IMR-90 (cell line): Measurements from ENCODE around the gene DNAJB8. TPM values are rescaled to one million over a fixed set of nuclear protein-coding genes. Genes with fewer than 3 reads are reported as not detected.

Experiments
- ATAC-seq: fragments of 200-7000 bp; cut with Tn5 transposase; 2 replicates; pipeline ENCODE4 v1.9.1; 2020; ENCODE audit warnings: low read depth, mild to moderate bottlenecking, moderate library complexity
- BruUV-seq: library from RNA; stranded (reverse); fragments of 400-500 nt; replicated peaks from 2 replicates; lab custom pipeline; 2021; lab: Mats Ljungman, UMichigan
- CTCF ChIA-PET: fragments of 300-600 bp; formaldehyde crosslinking; extraction: SDS; loops from one replicate; lab custom pipeline; 2021; ENCODE audit warnings: antibody characterized with exemption; lab: Yijun Ruan, JAX
- POLR2A ChIA-PET: fragments of 300-600 bp; sonication (Branson Sonifier 250); formaldehyde crosslinking; loops from one replicate; lab custom pipeline; 2022; ENCODE audit warnings: antibody characterized with exemption; ENCODE audit not compliant: unreplicated experiment; lab: Charles Lee
- DNase-seq: peaks from one replicate; pipeline ENCODE4 v3.0.0; 2013
- H2AFZ ChIP-seq: replicated peaks from 2 replicates; pipeline ENCODE3; 2013; ENCODE audit warnings: low read length, mild to moderate bottlenecking; ENCODE audit not compliant: poor library complexity
- H2AK5ac ChIP-seq: 2 replicates; pipeline ENCODE4 v1.6.1; 2013; ENCODE audit warnings: low read depth, low read length, inconsistent platforms
- H2AK9ac ChIP-seq: replicated peaks from 2 replicates; pipeline ENCODE3; 2013; ENCODE audit warnings: mild to moderate bottlenecking, low read depth, low read length, moderate library complexity; ENCODE audit not compliant: poor library complexity
- H2BK120ac ChIP-seq: 2 replicates; pipeline ENCODE4 v1.6.1; 2013; ENCODE audit warnings: low read depth, low read length, inconsistent platforms
- H2BK15ac ChIP-seq: 3 replicates; pipeline ENCODE4 v1.6.1; 2013; ENCODE audit warnings: low read depth, low read length, inconsistent platforms
- H2BK20ac ChIP-seq: 2 replicates; pipeline ENCODE4 v1.6.1; 2013; ENCODE audit warnings: low read depth, mild to moderate bottlenecking, inconsistent platforms, low read length, moderate library complexity
- H2BK5ac ChIP-seq: 2 replicates; pipeline ENCODE4 v1.6.1; 2013; ENCODE audit warnings: mild to moderate bottlenecking, low read depth, low read length, inconsistent platforms; ENCODE audit not compliant: poor library complexity, severe bottlenecking
- H3K14ac ChIP-seq: replicated peaks from 2 replicates; pipeline ENCODE4 v1.6.1; 2013; ENCODE audit warnings: low read depth, low read length, inconsistent platforms
- H3K18ac ChIP-seq: 2 replicates; pipeline ENCODE4 v1.6.1; 2013; ENCODE audit warnings: low read depth, low read length, control low read depth
- H3K23ac ChIP-seq: 2 replicates; pipeline ENCODE4 v1.6.1; 2013; ENCODE audit warnings: low read depth, low read length, inconsistent platforms
- H3K27ac ChIP-seq: 2 replicates; pipeline ENCODE4 v1.5.1; 2013; ENCODE audit warnings: mild to moderate bottlenecking, control low read depth, low read length; ENCODE audit not compliant: insufficient read depth
- H3K27me3 ChIP-seq: 2 replicates; pipeline ENCODE4 v1.6.1; 2013; ENCODE audit warnings: low read length; ENCODE audit not compliant: control insufficient read depth, insufficient read depth
- H3K36me3 ChIP-seq: 2 replicates; pipeline ENCODE4 v1.6.1; 2013; ENCODE audit warnings: low read length, mixed read lengths; ENCODE audit not compliant: control insufficient read depth, insufficient read depth
- H3K4ac ChIP-seq: 2 replicates; pipeline ENCODE4 v1.6.1; 2013; ENCODE audit warnings: low read depth, low read length, inconsistent platforms
- H3K4me1 ChIP-seq: 2 replicates; pipeline ENCODE4 v1.6.1; 2013; ENCODE audit warnings: low read length, mixed read lengths; ENCODE audit not compliant: control insufficient read depth, insufficient read depth
- H3K4me2 ChIP-seq: 2 replicates; pipeline ENCODE4 v1.6.1; 2013; ENCODE audit warnings: low read depth, mild to moderate bottlenecking, control low read depth, low read length, moderate library complexity
- H3K4me3 ChIP-seq: 2 replicates; pipeline ENCODE4 v1.5.1; 2013; ENCODE audit warnings: low read depth, mild to moderate bottlenecking, control low read depth, low read length, moderate library complexity; ENCODE audit not compliant: insufficient read depth
- H3K56ac ChIP-seq: 2 replicates; pipeline ENCODE4 v1.6.1; 2013; ENCODE audit warnings: low read length, inconsistent platforms; ENCODE audit not compliant: insufficient read depth; ENCODE audit errors: extremely low read depth
- H3K79me1 ChIP-seq, 2 experiments: 2 replicates each; pipeline ENCODE4 v1.6.1; 2013; ENCODE audit warnings: low read length in 2 of 2, inconsistent platforms in 1 of 2, low read depth in 1 of 2
- H3K9ac ChIP-seq: 2 replicates; pipeline ENCODE4 v1.6.1; 2013; ENCODE audit warnings: low read depth, low read length, control low read depth
- H3K9me1 ChIP-seq: 2 replicates; pipeline ENCODE4 v1.6.1; 2013; ENCODE audit warnings: low read length, inconsistent platforms; ENCODE audit not compliant: insufficient read depth
- H3K9me3 ChIP-seq: 2 replicates; pipeline ENCODE4 v1.6.1; 2013; ENCODE audit warnings: low read length; ENCODE audit not compliant: control insufficient read depth, insufficient read depth
- H4K20me1 ChIP-seq: 2 replicates; pipeline ENCODE4 v1.6.1; 2013; ENCODE audit warnings: low read length, inconsistent platforms; ENCODE audit not compliant: insufficient read depth
- H4K5ac ChIP-seq: 2 replicates; pipeline ENCODE4 v1.6.1; 2013; ENCODE audit warnings: mild to moderate bottlenecking, low read depth, low read length, control low read depth
- H4K8ac ChIP-seq, 2 experiments: 2 replicates each; pipeline ENCODE4 v1.6.1; 2013; ENCODE audit warnings: low read depth in 2 of 2, low read length in 2 of 2, control low read depth in 1 of 2, inconsistent platforms in 1 of 2
- H4K91ac ChIP-seq: 2 replicates; pipeline ENCODE4 v1.6.1; 2013; ENCODE audit warnings: low read depth, low read length, inconsistent platforms; ENCODE audit not compliant: insufficient read depth
- BHLHE40 ChIP-seq: fragments of 150-350 bp; IDR thresholded peaks from 2 replicates; pipeline ENCODE4 v1.6.1; 2016; ENCODE audit warnings: mild to moderate bottlenecking, low read depth, low read length
- CHD1 ChIP-seq: IDR thresholded peaks from 2 replicates; pipeline ENCODE4 v1.6.1; 2012; ENCODE audit warnings: low read depth, low read length, improper control_type of control experiment
- MAFK ChIP-seq: IDR thresholded peaks from 2 replicates; pipeline ENCODE4 v1.6.1; 2012; ENCODE audit warnings: low read depth, low read length, improper control_type of control experiment
- MAZ ChIP-seq: IDR thresholded peaks from 2 replicates; pipeline ENCODE4 v1.6.1; 2012; ENCODE audit warnings: low read depth, mild to moderate bottlenecking, low read length, improper control_type of control experiment, moderate library complexity, borderline replicate concordance
- NFE2L2 ChIP-seq: fragments of 150-350 bp; IDR thresholded peaks from 2 replicates; pipeline ENCODE4 v1.6.1; 2016; ENCODE audit warnings: low read depth, mild to moderate bottlenecking, low read length
- WGBS, 2 experiments: methylation state at CpG; one replicate each; pipeline versions ENCODE4 v1.1.5 to v1.1.7; 2013; ENCODE audit warnings: missing lambda C conversion rate in 2 of 2; ENCODE audit not compliant: insufficient read length in 1 of 2; ENCODE audit errors: extremely low coverage in 2 of 2; 5-methylcytosine and 5-hydroxymethylcytosine counted together
- dilution Hi-C: fragments of 300-500 bp; cut with HindIII; formaldehyde crosslinking; loops from one replicate; pipeline ENCODE4 v1.14.3; 2018; ENCODE audit warnings: low sequenced_read_pairs; ENCODE audit not compliant: unreplicated experiment
- in situ Hi-C: fragments of 300-500 bp; cut with MboI; formaldehyde crosslinking; loops from 3 replicates; pipeline ENCODE4 v1.14.3; 2019; ENCODE audit warnings: low sequenced_read_pairs, inconsistent platforms, mixed read lengths
- intact Hi-C: fragments of 100-400 bp; cut with micrococcal nuclease; formaldehyde crosslinking; loops from 2 replicates; pipeline ENCODE4 v1.10.0; 2022
- polyA plus RNA-seq, 3 experiments: library from polyadenylated mRNA; depleted of rRNA; stranded (reverse); fragments of >200 nt; gene quantifications; 2 replicates each; pipeline ENCODE4 v1.2.3, GENCODE V29; 2012; ENCODE audit warnings: low replicate concordance in 1 of 3
- total RNA-seq: library from RNA; depleted of rRNA; stranded (reverse); fragments of >200 nt; gene quantifications from 2 replicates; pipeline ENCODE4 v1.2.3, GENCODE V29; 2012

DNAJB8 gene
- total and polyA plus RNA-seq, 2 of the 4 experiments (the other 2 are of a cell fraction): not detected

DNA sequence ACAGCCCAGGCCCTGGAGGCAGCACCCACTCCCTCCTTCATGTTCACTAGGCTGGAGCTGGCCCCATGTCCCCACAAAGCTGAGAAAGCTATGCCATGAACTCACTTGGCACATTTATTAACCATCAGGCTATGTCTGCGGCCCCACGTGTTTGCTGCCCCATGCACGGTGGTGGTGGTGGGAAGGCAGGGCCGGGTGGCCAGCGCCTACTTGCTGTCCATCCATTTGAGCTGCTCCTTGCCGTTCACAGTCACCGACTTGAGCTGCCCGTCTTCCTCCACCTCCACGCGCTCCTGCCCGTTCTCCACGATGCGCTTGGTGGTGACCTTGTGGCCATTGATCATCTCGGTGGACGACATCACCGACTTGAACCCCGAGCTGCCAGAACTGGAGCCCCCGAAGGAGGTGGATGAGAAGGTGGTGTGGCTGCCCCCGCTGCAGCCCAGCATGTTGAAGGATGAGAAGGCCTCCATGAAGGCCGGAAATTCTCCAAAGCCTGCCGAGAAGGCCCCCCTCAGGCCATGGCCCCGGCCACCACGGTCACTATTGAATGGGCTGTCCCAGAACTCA lies 4.3 kb downstream of the DNAJB8 start:
- Histone ChIP-seq H3K4me3 (no peak overlapping the region), H3K56ac (no peak overlapping the region), H3K36me3 (no peaks in the 10 kb centered on the region), H2AK5ac (no peak overlapping the region), H3K4me1 (no peaks in the 10 kb centered on the region), H2AK9ac (no peak overlapping the region), H3K4me2 (no peak overlapping the region), H4K20me1 (no peaks in the 10 kb centered on the region), H4K91ac (no peak overlapping the region), H2BK15ac (no peak overlapping the region), H3K27me3 (peaks cover 55% of the 10 kb centered on the region), H4K5ac (no peak overlapping the region), H2BK120ac (no peak overlapping the region), H3K18ac (no peak overlapping the region), H3K14ac (no peak overlapping the region), H3K9ac (no peak overlapping the region), H2BK5ac (no peak overlapping the region), H3K23ac (no peak overlapping the region), H2BK20ac (no peak overlapping the region), H4K8ac (no peak overlapping the region), H3K9me3 (no peaks in the 10 kb centered on the region), H3K27ac (no peak overlapping the region), H2AFZ (no peak overlapping the region), H3K9me1 (peaks cover 4% of the 10 kb centered on the region; the same call in 1 of the 2 replicates), H3K79me1 (no peaks in the 10 kb centered on the region), H3K4ac (no peak overlapping the region)
- ChIA-PET CTCF (no interaction called here), POLR2A (no interaction called here)
- no TSS peak for BruUV-seq
- intact Hi-C loops (no loop called here), dilution Hi-C loops (no loop called here), in situ Hi-C loops (no loop called here)
- no peak for TF ChIP-seq MAZ
- TF ChIP-seq CHD1: no peak
- TF ChIP-seq BHLHE40: no peak
- TF ChIP-seq MAFK: no peak
- no peak for TF ChIP-seq NFE2L2
- ATAC-seq: no peak
- DNase-seq: no peak
- 81% methylated on average over 7 of the region's 23 CpGs; no CpG with 5 or more reads in 1 of the 2 experiments for WGBS, 2 experiments
